HepG2 (cell line): ENCODE data around the gene ARHGAP10. TPM values are rescaled to one million over a fixed set of nuclear protein-coding genes. Genes with fewer than 3 reads are reported as not detected.

Experiments used
- ATAC-seq: fragments of 200-7000 bp; cut with Tn5 transposase; 3 replicates; pipeline ENCODE4 v1.9.1; 2020; ENCODE audit warnings: mild to moderate bottlenecking, moderate library complexity
- BruUV-seq: library from RNA; stranded (reverse); fragments of 400-500 nt; replicated peaks from 2 replicates; lab custom pipeline; 2021; lab: Mats Ljungman, UMichigan
- CTCF ChIA-PET: fragments of 300-600 bp; formaldehyde crosslinking; extraction: SDS; loops from one replicate; lab custom pipeline; 2021; ENCODE audit warnings: low total read pairs, inconsistent platforms, low intra/inter-chr PET ratio; lab: Yijun Ruan, JAX
- POLR2A ChIA-PET: fragments of 350-600 bp; sonication (Branson Sonifier 250); formaldehyde crosslinking; loops from one replicate; lab custom pipeline; 2020; ENCODE audit warnings: antibody characterized with exemption, inconsistent platforms; lab: Yijun Ruan, JAX
- DNase-seq: peaks from one replicate; pipeline ENCODE4 v3.0.0-alpha.2; 2015; ENCODE audit warnings: low spot score
- FAIRE-seq: peaks from 3 replicates; lab custom pipeline; 2011; peaks lifted over from hg19 to GRCh38; lab: Jason Lieb, UNC
- H2AFZ ChIP-seq: one replicate; pipeline ENCODE4 v1.6.1; 2011; ENCODE audit warnings: low read length, inconsistent platforms
- H3K27ac ChIP-seq: fragments of 300-600 bp; 3 replicates; pipeline ENCODE4 v1.8.0; 2011; ENCODE audit warnings: mixed run types, mild to moderate bottlenecking, mixed read lengths, low read length, inconsistent platforms; ENCODE audit not compliant: insufficient read depth; ENCODE audit errors: extremely low read length
- H3K27me3 ChIP-seq, 2 experiments: fragments of 200-600 bp in 1 of 2; 2 replicates in 1 of 2; 3 replicates in 1 of 2; pipeline versions ENCODE4 v1.6.0 to v1.8.0; 2011; ENCODE audit warnings: low read length in 2 of 2, mild to moderate bottlenecking in 2 of 2, moderate library complexity in 2 of 2, inconsistent platforms in 1 of 2; ENCODE audit not compliant: insufficient read depth in 2 of 2, control insufficient read depth in 1 of 2
- H3K36me3 ChIP-seq, 2 experiments: fragments of 200-600 bp in 1 of 2; replicated peaks in 1 of 2; 2 replicates in 1 of 2; 3 replicates in 1 of 2; pipeline versions ENCODE4 v1.5.1 to v1.8.0; 2011; ENCODE audit warnings: low read length in 2 of 2, inconsistent platforms in 1 of 2; ENCODE audit not compliant: insufficient read depth in 2 of 2, control insufficient read depth in 1 of 2
- H3K4me1 ChIP-seq: 2 replicates; pipeline ENCODE4 v1.5.1; 2012; ENCODE audit warnings: low read length, inconsistent platforms; ENCODE audit not compliant: insufficient read depth
- H3K4me2 ChIP-seq: 2 replicates; pipeline ENCODE4 v1.6.0; 2011; ENCODE audit warnings: low read depth, low read length, inconsistent platforms
- H3K4me3 ChIP-seq, 3 experiments: fragments of 200-600 bp in 1 of 3; sonication (generic), shearing (Covaris generic) in 1 of 3; replicated peaks in 1 of 3; 2 replicates each; pipeline ENCODE4 v1.5.1; 2011 to 2016; ENCODE audit warnings: low read length in 3 of 3, inconsistent platforms in 2 of 3, low read depth in 2 of 3, mild to moderate bottlenecking in 2 of 3, control low read depth in 1 of 3, mixed read lengths in 1 of 3; ENCODE audit not compliant: insufficient read depth in 1 of 3
- H3K79me2 ChIP-seq: one replicate; pipeline ENCODE4 v1.6.1; 2011; ENCODE audit warnings: low read length, inconsistent platforms; ENCODE audit not compliant: insufficient read depth
- H3K9ac ChIP-seq: 2 replicates; pipeline ENCODE4 v1.6.0; 2011; ENCODE audit warnings: mild to moderate bottlenecking, low read depth, low read length, inconsistent platforms; ENCODE audit not compliant: insufficient read depth
- H3K9me3 ChIP-seq: 2 replicates; pipeline ENCODE4 v1.5.1; 2012; ENCODE audit warnings: mild to moderate bottlenecking, low read length
- H4K20me1 ChIP-seq: 2 replicates; pipeline ENCODE4 v1.6.0; 2011; ENCODE audit warnings: inconsistent platforms, mild to moderate bottlenecking, low read length, moderate library complexity; ENCODE audit not compliant: insufficient read depth
- GPBP1L1 ChIP-seq: sonication (generic); formaldehyde crosslinking; IDR thresholded peaks from 2 replicates; pipeline ENCODE4 v1.5.0; 2020; ENCODE audit warnings: mild to moderate bottlenecking, missing genetic modification reagents
- HDAC2 ChIP-seq: sonication (generic); formaldehyde crosslinking; IDR thresholded peaks from 2 replicates; pipeline ENCODE4 v1.4.0; 2020; ENCODE audit warnings: missing genetic modification reagents
- HMGXB4 ChIP-seq, 2 experiments: sonication (generic) in 1 of 2; formaldehyde crosslinking in 1 of 2; IDR thresholded peaks; 2 replicates each; pipeline versions ENCODE4 v1.4.0 to v1.6.1; 2018 to 2020; ENCODE audit warnings: missing genetic modification reagents in 2 of 2, borderline replicate concordance in 1 of 2, low read depth in 1 of 2, mild to moderate bottlenecking in 1 of 2, missing biosample characterization in 1 of 2
- HNF4G ChIP-seq, 2 experiments: sonication (generic) in 1 of 2; formaldehyde crosslinking in 1 of 2; IDR thresholded peaks; 2 replicates each; pipeline versions ENCODE4 v1.4.0 to v1.6.1; 2011 to 2020; ENCODE audit warnings: borderline replicate concordance in 2 of 2, low read depth in 2 of 2, mild to moderate bottlenecking in 2 of 2, low read length in 1 of 2, missing genetic modification reagents in 1 of 2, moderate library complexity in 1 of 2
- HOXA3 ChIP-seq: sonication (generic); formaldehyde crosslinking; IDR thresholded peaks from 2 replicates; pipeline ENCODE4 v1.5.0; 2020; ENCODE audit warnings: missing genetic modification reagents
- MEIS2 ChIP-seq: sonication (generic); formaldehyde crosslinking; IDR thresholded peaks from 2 replicates; pipeline ENCODE4 v1.9.0; 2021; ENCODE audit warnings: mild to moderate bottlenecking, missing genetic modification reagents
- YY1 ChIP-seq: IDR thresholded peaks from 2 replicates; pipeline ENCODE4 v1.6.1; 2011; ENCODE audit warnings: low read length, low read depth, moderate library complexity, mild to moderate bottlenecking; ENCODE audit not compliant: insufficient read depth, insufficient replicate concordance
- ZBTB4 ChIP-seq: sonication (generic); formaldehyde crosslinking; IDR thresholded peaks from 2 replicates; pipeline ENCODE4 v1.4.0; 2020; ENCODE audit warnings: missing genetic modification reagents, mild to moderate bottlenecking, borderline replicate concordance
- ZNF20 ChIP-seq: sonication (generic); formaldehyde crosslinking; IDR thresholded peaks from 2 replicates; pipeline ENCODE4 v1.4.0; 2020; ENCODE audit warnings: mild to moderate bottlenecking, moderate library complexity, missing genetic modification reagents
- WGBS: methylation state at CpG from one replicate; pipeline ENCODE4 v1.1.6; 2017; ENCODE audit warnings: low lambda C conversion rate; 5-methylcytosine and 5-hydroxymethylcytosine counted together
- in situ Hi-C: cut with HindIII; loops from 2 replicates; pipeline ENCODE4 v1.10.0; 2017; ENCODE audit warnings: low pct_unique_long_range_greater_than_20kb; ENCODE audit not compliant: extremely low pct_ligation_motif_present
- intact Hi-C: fragments of 100-400 bp; cut with micrococcal nuclease; formaldehyde crosslinking; loops from one replicate; pipeline ENCODE4 v1.10.0; 2022; ENCODE audit not compliant: unreplicated experiment
- polyA plus RNA-seq, 8 experiments: library from polyadenylated mRNA; depleted of rRNA in 3 of 8; stranded (reverse) in 7 of 8; unstranded in 1 of 8; fragments of >200 nt; fragmentation: Illumina TruSeq in 4 of 8; extraction: Trizol in 4 of 8; gene quantifications; 2 replicates each; pipeline versions ENCODE4 v1.2.1 to v1.2.3, GENCODE V29; 2011 to 2016; ENCODE audit warnings: low read depth in 4 of 8, missing spikeins in 1 of 8, mixed read lengths in 1 of 8; ENCODE audit not compliant: insufficient read depth in 1 of 8
- total RNA-seq, 5 experiments: library from RNA; depleted of rRNA; stranded (reverse); fragments of >200 nt; fragmentation: Illumina TruSeq; extraction: Trizol; gene quantifications; 2 replicates each; pipeline ENCODE4 v1.2.3, GENCODE V29; 2016; ENCODE audit warnings: low read depth in 1 of 5

ARHGAP10 gene
- total and polyA plus RNA-seq, 2 of the 13 experiments (the other 11 are each of a cell fraction or from before 2014, with no cell fraction given): 0.45 to 1.6 TPM

DNA sequence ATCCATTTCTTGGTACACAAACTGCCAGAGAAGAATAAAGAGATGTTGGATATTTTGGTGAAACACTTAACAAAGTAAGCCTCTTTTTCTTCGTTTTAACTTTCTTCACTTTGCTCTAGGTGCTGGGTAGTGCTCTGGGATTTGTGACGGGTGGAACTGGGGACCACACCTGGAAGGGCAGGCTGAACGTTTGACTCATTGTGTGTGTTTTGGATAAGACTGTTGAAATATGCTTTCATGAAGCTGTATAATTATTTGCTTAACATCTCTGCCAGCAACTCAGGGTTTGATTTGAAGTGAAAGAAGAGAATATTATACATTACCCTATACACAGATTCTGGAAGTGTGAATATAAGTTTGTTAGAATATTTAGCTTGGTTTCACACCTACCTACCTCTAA lies 233.2 kb downstream of the ARHGAP10 start:
- H3K9ac ChIP-seq: no peak overlapping the region
- DNase-seq (no peak), FAIRE-seq (no peak), ATAC-seq (no peak)
- no peak overlapping the region for H2AFZ ChIP-seq
- WGBS: 29% methylated on average over 3 of the region's 3 CpGs
- H4K20me1 ChIP-seq: no peaks in the 10 kb centered on the region
- H3K27ac ChIP-seq: no peak overlapping the region
- ChIA-PET POLR2A (no interaction called here), CTCF (no interaction called here)
- no peaks in the 10 kb centered on the region for H3K36me3 ChIP-seq
- no peak overlapping the region for H3K4me3 ChIP-seq
- no TSS peak for BruUV-seq
- no peaks in the 10 kb centered on the region for H3K79me2 ChIP-seq
- no peak for TF ChIP-seq GPBP1L1 (CRISPR knock-in tag)
- TF ChIP-seq ZNF20: no peak
- no peak for TF ChIP-seq HNF4G (IDR thresholded peaks at IDR 0.05; ENCODE audit: borderline replicate concordance, low read depth, low read length)
- TF ChIP-seq HNF4G (CRISPR knock-in tag; IDR thresholded peaks at IDR 0.05; ENCODE audit: borderline replicate concordance, low read depth): no peak
- TF ChIP-seq MEIS2: no peak
- no peak for TF ChIP-seq HDAC2 (CRISPR knock-in tag)
- TF ChIP-seq HMGXB4 (CRISPR knock-in tag; IDR thresholded peaks at IDR 0.05; ENCODE audit: borderline replicate concordance in 1 of 2, low read depth in 1 of 2): no peak
- TF ChIP-seq YY1: no peak
- TF ChIP-seq ZBTB4 (CRISPR knock-in tag): no peak
- TF ChIP-seq HOXA3 (CRISPR knock-in tag): no peak
- no peak overlapping the region for H3K4me2 ChIP-seq
- in situ Hi-C loops: no loop called here
- intact Hi-C loops: no loop called here
- H3K27me3 ChIP-seq: no peaks in the 10 kb centered on the region
- H3K4me1 ChIP-seq: no peaks in the 10 kb centered on the region
- H3K9me3 ChIP-seq: no peaks in the 10 kb centered on the region
